Activated T-cell treated with anti-CD3 and anti-CD28 coated beads for 4 hours (primary cell): ENCODE results near the gene ESD.

Experiments
- DNase-seq: peaks from one replicate; pipeline ENCODE4 v3.0.0-alpha.2; 2020

Gene ESD

GRCh38 chr13:46743191-46743590, 53.8 kb downstream of the ESD start:
- no peak for DNase-seq

- no peak for DNase-seq
These were observed 57.4 kb downstream of the ESD start for GRCh38 chr13:46739447-46740098.

GRCh38 chr13:46738766-46739165, 58.2 kb downstream of the ESD start:
- no peak for DNase-seq

GRCh38 chr13:46738055-46738454, 58.9 kb downstream of the ESD start:
- DNase-seq: no peak

- DNase-seq: no peak
These were observed 60.2 kb downstream of the ESD start for GRCh38 chr13:46736541-46737310.

- DNase-seq: no peak
These were observed 61.5 kb downstream of the ESD start for GRCh38 chr13:46735425-46735824.

- DNase-seq: no peak
These were observed 65.4 kb downstream of the ESD start for GRCh38 chr13:46731535-46731934.

- no peak for DNase-seq
These were observed 68.2 kb downstream of the ESD start for GRCh38 chr13:46728777-46729176.

GRCh38 chr13:46726347-46726746, 70.6 kb downstream of the ESD start:
- no peak for DNase-seq
